OCI-LY3 (cell line): Measurements from ENCODE around the gene OR1F1.

Experiments used
- CTCF ChIP-seq: fragments of 200-600, 300-600 bp; sonication (generic); IDR thresholded peaks from 2 replicates; pipeline ENCODE4 v1.5.1; 2014; ENCODE audit warnings: antibody characterized with exemption, low read length, low read depth
- EZH2phosphoT487 ChIP-seq: fragments of 200-600 bp; shearing (Covaris generic); IDR thresholded peaks from 2 replicates; pipeline ENCODE4 v1.6.1; 2018; ENCODE audit warnings: antibody characterized with exemption, mixed run types, low read depth

GRCh38 chr16:3138342-3138741 is 49.7 kb upstream of the OR1F1 start:
- no peak for TF ChIP-seq EZH2phosphoT487
- no peak for TF ChIP-seq CTCF
